IMR-90 (cell line): ENCODE results near the gene C17orf100.

ENCODE experiments used
- BHLHE40 ChIP-seq: fragments of 150-350 bp; IDR thresholded peaks from 2 replicates; pipeline ENCODE4 v1.6.1; 2016; ENCODE audit warnings: mild to moderate bottlenecking, low read depth, low read length
- CEBPB ChIP-seq: IDR thresholded peaks from 2 replicates; pipeline ENCODE4 v1.6.1; 2012; ENCODE audit warnings: low read depth, low read length, improper control_type of control experiment
- MAFK ChIP-seq: IDR thresholded peaks from 2 replicates; pipeline ENCODE4 v1.6.1; 2012; ENCODE audit warnings: low read depth, low read length, improper control_type of control experiment
- MAZ ChIP-seq: IDR thresholded peaks from 2 replicates; pipeline ENCODE4 v1.6.1; 2012; ENCODE audit warnings: low read depth, mild to moderate bottlenecking, low read length, improper control_type of control experiment, moderate library complexity, borderline replicate concordance
- MXI1 ChIP-seq: IDR thresholded peaks from 2 replicates; pipeline ENCODE4 v1.6.1; 2012; ENCODE audit warnings: low read depth, mild to moderate bottlenecking, low read length, moderate library complexity, borderline replicate concordance
- NFE2L2 ChIP-seq: fragments of 150-350 bp; IDR thresholded peaks from 2 replicates; pipeline ENCODE4 v1.6.1; 2016; ENCODE audit warnings: low read depth, mild to moderate bottlenecking, low read length
- POLR2A ChIP-seq: IDR thresholded peaks from 2 replicates; pipeline ENCODE4 v1.6.1; 2012; ENCODE audit warnings: mild to moderate bottlenecking, low read depth, low read length
- RAD21 ChIP-seq: IDR thresholded peaks from 2 replicates; pipeline ENCODE4 v1.6.1; 2012; ENCODE audit warnings: low read length, improper control_type of control experiment
- RFX5 ChIP-seq: IDR thresholded peaks from 2 replicates; pipeline ENCODE4 v1.8.0; 2012; ENCODE audit warnings: low read depth, mild to moderate bottlenecking, low read length, moderate library complexity
- TF ChIP-seq, protein P1 (sequence below): conservative IDR thresholded peaks from 2 replicates; pipeline ENCODE4 v1.5.1; 2012; ENCODE audit warnings: mild to moderate bottlenecking, low read depth, low read length, improper control_type of control experiment
- TF ChIP-seq, protein P2 (sequence below): fragments of 150-350 bp; IDR thresholded peaks from 2 replicates; pipeline ENCODE4 v1.6.1; 2016; ENCODE audit warnings: low read depth, mild to moderate bottlenecking, low read length, moderate library complexity, borderline replicate concordance
- TF ChIP-seq, protein P3 (sequence below): fragments of 150-350 bp; IDR thresholded peaks from 2 replicates; pipeline ENCODE4 v1.6.1; 2017; ENCODE audit warnings: mild to moderate bottlenecking, antibody characterized with exemption, low read length, low read depth

GRCh38 chr17:6630390-6630789 lies 21.2 kb upstream of the C17orf100 start:
- TF ChIP-seq, protein P1, sequence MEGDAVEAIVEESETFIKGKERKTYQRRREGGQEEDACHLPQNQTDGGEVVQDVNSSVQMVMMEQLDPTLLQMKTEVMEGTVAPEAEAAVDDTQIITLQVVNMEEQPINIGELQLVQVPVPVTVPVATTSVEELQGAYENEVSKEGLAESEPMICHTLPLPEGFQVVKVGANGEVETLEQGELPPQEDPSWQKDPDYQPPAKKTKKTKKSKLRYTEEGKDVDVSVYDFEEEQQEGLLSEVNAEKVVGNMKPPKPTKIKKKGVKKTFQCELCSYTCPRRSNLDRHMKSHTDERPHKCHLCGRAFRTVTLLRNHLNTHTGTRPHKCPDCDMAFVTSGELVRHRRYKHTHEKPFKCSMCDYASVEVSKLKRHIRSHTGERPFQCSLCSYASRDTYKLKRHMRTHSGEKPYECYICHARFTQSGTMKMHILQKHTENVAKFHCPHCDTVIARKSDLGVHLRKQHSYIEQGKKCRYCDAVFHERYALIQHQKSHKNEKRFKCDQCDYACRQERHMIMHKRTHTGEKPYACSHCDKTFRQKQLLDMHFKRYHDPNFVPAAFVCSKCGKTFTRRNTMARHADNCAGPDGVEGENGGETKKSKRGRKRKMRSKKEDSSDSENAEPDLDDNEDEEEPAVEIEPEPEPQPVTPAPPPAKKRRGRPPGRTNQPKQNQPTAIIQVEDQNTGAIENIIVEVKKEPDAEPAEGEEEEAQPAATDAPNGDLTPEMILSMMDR: no peak
- no peak for TF ChIP-seq MXI1
- TF ChIP-seq POLR2A: no peak
- TF ChIP-seq RFX5: no peak
- TF ChIP-seq, protein P2, sequence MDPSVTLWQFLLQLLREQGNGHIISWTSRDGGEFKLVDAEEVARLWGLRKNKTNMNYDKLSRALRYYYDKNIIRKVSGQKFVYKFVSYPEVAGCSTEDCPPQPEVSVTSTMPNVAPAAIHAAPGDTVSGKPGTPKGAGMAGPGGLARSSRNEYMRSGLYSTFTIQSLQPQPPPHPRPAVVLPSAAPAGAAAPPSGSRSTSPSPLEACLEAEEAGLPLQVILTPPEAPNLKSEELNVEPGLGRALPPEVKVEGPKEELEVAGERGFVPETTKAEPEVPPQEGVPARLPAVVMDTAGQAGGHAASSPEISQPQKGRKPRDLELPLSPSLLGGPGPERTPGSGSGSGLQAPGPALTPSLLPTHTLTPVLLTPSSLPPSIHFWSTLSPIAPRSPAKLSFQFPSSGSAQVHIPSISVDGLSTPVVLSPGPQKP: no peak
- no peak for TF ChIP-seq MAZ
- TF ChIP-seq, protein P3, sequence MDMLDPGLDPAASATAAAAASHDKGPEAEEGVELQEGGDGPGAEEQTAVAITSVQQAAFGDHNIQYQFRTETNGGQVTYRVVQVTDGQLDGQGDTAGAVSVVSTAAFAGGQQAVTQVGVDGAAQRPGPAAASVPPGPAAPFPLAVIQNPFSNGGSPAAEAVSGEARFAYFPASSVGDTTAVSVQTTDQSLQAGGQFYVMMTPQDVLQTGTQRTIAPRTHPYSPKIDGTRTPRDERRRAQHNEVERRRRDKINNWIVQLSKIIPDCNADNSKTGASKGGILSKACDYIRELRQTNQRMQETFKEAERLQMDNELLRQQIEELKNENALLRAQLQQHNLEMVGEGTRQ: no peak
- TF ChIP-seq CEBPB: no peak
- TF ChIP-seq NFE2L2: no peak
- TF ChIP-seq BHLHE40: no peak
- no peak for TF ChIP-seq RAD21
- TF ChIP-seq MAFK: no peak
